Gastrocnemius medialis (tissue), 4 donors: Measurements from ENCODE around the gene SPIB. TPM values are rescaled to one million over a fixed set of nuclear protein-coding genes. Genes with fewer than 3 reads are reported as not detected.

ENCODE experiments used
- ATAC-seq, 2 donors: fragments of 150-250 bp; one replicate each; pipeline ENCODE4 v1.9.1; 2016
- DNase-seq, 2 donors: peaks; one replicate each; pipeline ENCODE4 v3.0.0-alpha.2; 2019
- H3K27ac ChIP-seq, 4 donors: fragments of 200-600 bp; sonication (generic); 1 replicate in 1 of 4; 2 replicates in 3 of 4; pipeline ENCODE4 v1.5.1; 2016 to 2018; ENCODE audit warnings: mild to moderate bottlenecking in 2 of 4, moderate library complexity in 1 of 4
- H3K27me3 ChIP-seq, 3 donors: fragments of 200-600 bp; sonication (generic) in 2 of 3; 1 replicate in 1 of 3; 2 replicates in 2 of 3; pipeline versions ENCODE4 v1.5.1 to v1.6.0; 2016 to 2019; ENCODE audit warnings: mild to moderate bottlenecking in 1 of 3, moderate library complexity in 1 of 3
- H3K36me3 ChIP-seq, 2 donors: fragments of 200-600 bp; sonication (generic) in 1 of 2; one replicate each; pipeline ENCODE4 v1.5.1; 2017 to 2018
- H3K4me1 ChIP-seq, 2 donors: fragments of 200-600 bp; sonication (generic) in 1 of 2; one replicate each; pipeline ENCODE4 v1.5.1; 2016 to 2017; ENCODE audit warnings: mild to moderate bottlenecking in 2 of 2
- H3K4me3 ChIP-seq, 4 donors: fragments of 200-600 bp; sonication (generic) in 3 of 4; 1 replicate in 1 of 4; 2 replicates in 3 of 4; pipeline ENCODE4 v1.5.1; 2016 to 2019; ENCODE audit warnings: mild to moderate bottlenecking in 2 of 4
- H3K9me3 ChIP-seq, 3 donors: fragments of 200-600 bp; sonication (generic) in 2 of 3; 1 replicate in 1 of 3; 2 replicates in 2 of 3; pipeline ENCODE4 v1.5.1; 2016 to 2019
- POLR2A ChIP-seq, 2 donors: fragments of 450-650 bp; IDR thresholded peaks; one replicate each; pipeline ENCODE4 v1.6.1; 2017; ENCODE audit warnings: antibody characterized with exemption in 2 of 2, mild to moderate bottlenecking in 2 of 2, moderate library complexity in 2 of 2
- in situ Hi-C, 4 donors: fragments of 200-750 bp; cut with MboI; loops; one replicate each; pipeline versions ENCODE4 v1.15.0 to v1.8.0; 2017; ENCODE audit warnings: low sequenced_read_pairs in 4 of 4
- intact Hi-C: fragments of 100-400 bp; cut with DNase I; formaldehyde crosslinking; loops from one replicate; pipeline ENCODE4 v1.15.1; 2023; ENCODE audit warnings: low total_unique reads
- total RNA-seq, 4 donors: library from RNA; depleted of rRNA; stranded (reverse); fragments of >200 nt; gene quantifications; one replicate each; pipeline versions ENCODE4 v1.1.0 to v1.2.3, GENCODE V29; 2016
- TF ChIP-seq, protein P1 (sequence below), 5 experiments: fragments of 450-650 bp in 3 of 5; fragments of 200-600 bp in 2 of 5; sonication (generic) in 2 of 5; IDR thresholded peaks in 4 of 5; conservative IDR thresholded peaks in 1 of 5; 1 replicate in 4 of 5; 2 replicates in 1 of 5; pipeline ENCODE4 v1.5.1; 2016 to 2019; ENCODE audit warnings: antibody characterized with exemption in 5 of 5, mild to moderate bottlenecking in 3 of 5, moderate library complexity in 3 of 5

The SPIB gene
- total RNA-seq, 4 donors from 2014 or later: 0.15 TPM; not detected in 3

DNA sequence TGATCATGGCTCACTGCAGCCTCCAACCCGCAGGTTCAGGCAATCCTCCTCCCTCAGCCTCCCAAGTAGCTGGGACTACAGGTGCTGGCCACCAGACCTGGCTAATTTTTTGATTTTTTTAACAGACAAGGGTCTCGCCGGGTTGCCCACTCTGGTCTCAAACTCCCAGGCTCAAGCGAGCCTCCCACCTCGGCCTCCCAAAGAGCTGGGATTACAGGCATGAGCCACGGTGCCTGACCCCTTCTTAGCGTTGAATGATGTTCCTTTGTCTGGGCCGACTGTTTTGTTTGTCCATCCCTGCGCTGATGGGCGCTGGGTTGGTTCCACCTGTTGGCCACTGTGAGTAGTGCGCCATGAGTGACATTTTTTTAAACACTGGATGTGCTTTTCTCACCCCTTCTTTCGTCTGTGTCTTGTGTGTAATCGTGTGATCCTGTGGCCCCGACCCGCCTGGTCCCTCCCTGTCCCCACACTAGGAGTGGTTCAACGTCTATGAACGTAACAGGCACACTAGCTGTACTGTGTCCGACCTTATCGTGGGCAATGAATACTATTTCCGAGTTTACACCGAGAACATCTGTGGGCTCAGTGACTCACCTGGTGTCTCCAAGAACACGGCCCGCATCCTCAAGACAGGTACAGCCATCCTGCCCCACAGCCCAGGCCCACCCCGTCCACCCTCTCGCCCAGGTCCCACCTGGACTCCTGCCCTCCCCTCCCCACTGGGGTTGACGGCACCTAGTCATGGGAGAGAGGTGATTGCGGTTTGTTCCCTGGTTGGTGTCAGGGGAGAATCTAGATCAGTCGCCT lies 42.5 kb downstream of the SPIB start:
- TF ChIP-seq POLR2A (IDR thresholded peaks at IDR 0.05): no peak
- TF ChIP-seq, protein P1, sequence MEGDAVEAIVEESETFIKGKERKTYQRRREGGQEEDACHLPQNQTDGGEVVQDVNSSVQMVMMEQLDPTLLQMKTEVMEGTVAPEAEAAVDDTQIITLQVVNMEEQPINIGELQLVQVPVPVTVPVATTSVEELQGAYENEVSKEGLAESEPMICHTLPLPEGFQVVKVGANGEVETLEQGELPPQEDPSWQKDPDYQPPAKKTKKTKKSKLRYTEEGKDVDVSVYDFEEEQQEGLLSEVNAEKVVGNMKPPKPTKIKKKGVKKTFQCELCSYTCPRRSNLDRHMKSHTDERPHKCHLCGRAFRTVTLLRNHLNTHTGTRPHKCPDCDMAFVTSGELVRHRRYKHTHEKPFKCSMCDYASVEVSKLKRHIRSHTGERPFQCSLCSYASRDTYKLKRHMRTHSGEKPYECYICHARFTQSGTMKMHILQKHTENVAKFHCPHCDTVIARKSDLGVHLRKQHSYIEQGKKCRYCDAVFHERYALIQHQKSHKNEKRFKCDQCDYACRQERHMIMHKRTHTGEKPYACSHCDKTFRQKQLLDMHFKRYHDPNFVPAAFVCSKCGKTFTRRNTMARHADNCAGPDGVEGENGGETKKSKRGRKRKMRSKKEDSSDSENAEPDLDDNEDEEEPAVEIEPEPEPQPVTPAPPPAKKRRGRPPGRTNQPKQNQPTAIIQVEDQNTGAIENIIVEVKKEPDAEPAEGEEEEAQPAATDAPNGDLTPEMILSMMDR (IDR thresholded peaks at IDR 0.05 in 4 of 5, conservative IDR thresholded peaks at IDR 0.05 in 1 of 5): peak; percentile 67 to 82 (median 76)
- peak in 1 of 2 donors; percentile 59 for DNase-seq
- H3K4me3 ChIP-seq: no peak overlapping the region
- H3K9me3 ChIP-seq: no peaks in the 10 kb centered on the region
- in situ Hi-C loops (loop anchor here in 3 of 4 donors (5.0 to 25.0 kb wide), 2 partner anchors 94 to 99 kb away; partner anchors contain the start of gene NAPSA (in 3 of the 3)), intact Hi-C loops (loop anchor here (1.0 to 10.0 kb wide), 2 partner anchors 93 to 94 kb away; no protein-coding TSS in a partner anchor)
- H3K4me1 ChIP-seq: peaks cover 0 to 8% of the 10 kb centered on the region in 2 donors
- peak; percentile 55 to 67 for ATAC-seq
- peak overlapping the region in 1 of 4 donors; percentile 46 for H3K27ac ChIP-seq
- no peaks in the 10 kb centered on the region for H3K36me3 ChIP-seq
- H3K27me3 ChIP-seq: peaks cover 7 to 9% (median 9%) of the 10 kb centered on the region in 3 donors

DNA sequence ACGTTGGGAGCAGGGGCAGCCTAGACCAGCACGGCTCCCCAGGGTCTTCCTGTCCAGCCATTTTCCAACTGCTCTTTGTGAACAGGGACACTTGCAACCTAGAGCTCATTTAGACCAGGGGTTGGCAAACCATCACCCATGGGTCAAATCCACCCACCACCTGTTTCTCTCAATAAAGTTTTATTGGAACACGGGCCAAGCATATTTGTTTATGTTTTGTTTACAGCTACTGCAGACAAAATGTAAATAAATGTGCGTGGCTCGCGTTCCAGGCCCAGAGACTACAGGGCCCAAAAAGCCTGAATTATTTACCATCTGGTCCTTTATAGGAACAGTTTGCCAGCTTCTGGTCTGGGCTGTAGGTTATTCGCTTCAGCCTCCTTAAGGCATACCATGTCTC lies 44.2 kb downstream of the SPIB start:
- TF ChIP-seq, protein P1 (IDR thresholded peaks at IDR 0.05 in 4 of 5, conservative IDR thresholded peaks at IDR 0.05 in 1 of 5): no peak
- TF ChIP-seq POLR2A (IDR thresholded peaks at IDR 0.05): no peak
- Histone ChIP-seq H3K36me3 (no peaks in the 10 kb centered on the region), H3K4me3 (no peak overlapping the region), H3K9me3 (no peaks in the 10 kb centered on the region), H3K4me1 (peaks cover 0 to 8% of the 10 kb centered on the region in 2 donors), H3K27me3 (peaks cover 4 to 9% (median 9%) of the 10 kb centered on the region in 3 donors), H3K27ac (peak overlapping the region in 1 of 4 donors; percentile 75)
- ATAC-seq (no peak), DNase-seq (no peak)
- intact Hi-C loops (loop anchor here (10.0 kb wide), 1 partner anchor 92 kb away; no protein-coding TSS in a partner anchor), in situ Hi-C loops (loop anchor here in 3 of 4 donors (5.0 to 25.0 kb wide), 2 partner anchors 96 to 101 kb away; partner anchors contain the start of gene NAPSA (in 3 of the 3))

DNA sequence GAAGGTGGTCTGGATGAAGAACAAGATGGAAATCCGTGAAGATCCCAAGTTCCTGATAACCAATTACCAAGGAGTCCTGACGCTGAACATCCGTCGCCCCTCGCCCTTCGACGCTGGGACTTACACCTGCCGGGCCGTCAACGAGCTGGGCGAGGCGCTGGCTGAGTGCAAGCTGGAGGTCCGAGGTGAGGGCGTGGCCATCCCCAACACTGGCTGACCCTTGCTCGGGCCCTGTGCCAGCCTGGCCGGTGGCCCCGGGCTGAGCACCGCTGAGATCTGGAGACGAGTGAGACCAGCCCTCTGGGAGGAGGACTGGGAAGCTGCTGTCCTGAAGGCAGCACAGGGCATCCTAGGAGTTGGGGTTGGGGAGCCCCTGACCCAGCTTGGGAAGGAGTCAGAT lies 45.6 kb downstream of the SPIB start:
- ATAC-seq (no peak), DNase-seq (no peak)
- TF ChIP-seq POLR2A (IDR thresholded peaks at IDR 0.05): no peak
- TF ChIP-seq, protein P1 (IDR thresholded peaks at IDR 0.05 in 4 of 5, conservative IDR thresholded peaks at IDR 0.05 in 1 of 5): no peak
- Histone ChIP-seq H3K9me3 (no peaks in the 10 kb centered on the region), H3K27ac (peak overlapping the region in 1 of 4 donors; percentile 75), H3K27me3 (no peaks in the 10 kb centered on the region), H3K4me1 (peaks cover 0 to 8% of the 10 kb centered on the region in 2 donors), H3K4me3 (no peak overlapping the region), H3K36me3 (no peaks in the 10 kb centered on the region)
- intact Hi-C loops (loop anchor here (10.0 kb wide), 1 partner anchor 90 kb away; no protein-coding TSS in a partner anchor), in situ Hi-C loops (loop anchor here in 3 of 4 donors (5.0 to 25.0 kb wide), 2 partner anchors 97 to 102 kb away; partner anchors contain the start of gene NAPSA (in 3 of the 3))

- Histone ChIP-seq H3K36me3 (no peaks in the 10 kb centered on the region), H3K4me1 (peaks cover 0 to 8% of the 10 kb centered on the region in 2 donors), H3K27ac (peak overlapping the region; percentile 65 to 76 (median 71)), H3K9me3 (no peaks in the 10 kb centered on the region), H3K4me3 (no peak overlapping the region), H3K27me3 (no peaks in the 10 kb centered on the region)
- TF ChIP-seq, protein P1 (IDR thresholded peaks at IDR 0.05 in 4 of 5, conservative IDR thresholded peaks at IDR 0.05 in 1 of 5): no peak
- no peak for TF ChIP-seq POLR2A (IDR thresholded peaks at IDR 0.05)
- ATAC-seq (no peak), DNase-seq (no peak)
- in situ Hi-C loops (loop anchor here in 3 of 4 donors (5.0 to 25.0 kb wide), 2 partner anchors 98 to 103 kb away; partner anchors contain the start of gene NAPSA (in 3 of the 3)), intact Hi-C loops (loop anchor here (10.0 kb wide), 1 partner anchor 90 kb away; no protein-coding TSS in a partner anchor)
Measured at GRCh38 chr19:50465000-50465399, 46.3 kb downstream of the SPIB start.
